ENCODE measurements around the gene CDC25B. TPM values are rescaled to one million over a fixed set of nuclear protein-coding genes. Genes with fewer than 3 reads are reported as not detected.

The CDC25B gene
- total RNA-seq, 1 donor from 2014 or later, result 24.3 TPM

- intact Hi-C loops (cut with micrococcal nuclease), result loop anchor here (1.0 kb wide), 5 partner anchors 15 to 332 kb away; partner anchors contain the start of gene AP5S1
- Mint-ChIP-seq H3K4me1 (peaks cover 11% of the 10 kb centered on the region), H3K9me3 (no peaks in the 10 kb centered on the region), H3K4me3 (peak overlapping the region; percentile 12), H3K27me3 (no peaks in the 10 kb centered on the region), H3K36me3 (ENCODE audit: low read depth) (peaks cover 12% of the 10 kb centered on the region), H3K27ac (no peak overlapping the region)
- DNase-seq (no peak), ATAC-seq (ENCODE audit: low read depth) (peak; percentile 63)
- POLR2A ChIA-PET, result interaction anchor here (0.9 kb wide), 1 partner anchor 16 kb away, joined by 4 read pairs; no protein-coding TSS in a partner anchor
- no peak for TF ChIP-seq CTCF (IDR thresholded peaks at IDR 0.05)
- CTCF ChIA-PET, result interaction anchor here (0.7 to 5.5 kb wide), 5 partner anchors 11 to 332 kb away, joined by 3 to 32 read pairs (median 6); partner anchors contain the start of genes ADISSP and SPEF1
Measured at GRCh38 chr20:3753098-3753497, 43.0 kb upstream of the CDC25B start.

DNA sequence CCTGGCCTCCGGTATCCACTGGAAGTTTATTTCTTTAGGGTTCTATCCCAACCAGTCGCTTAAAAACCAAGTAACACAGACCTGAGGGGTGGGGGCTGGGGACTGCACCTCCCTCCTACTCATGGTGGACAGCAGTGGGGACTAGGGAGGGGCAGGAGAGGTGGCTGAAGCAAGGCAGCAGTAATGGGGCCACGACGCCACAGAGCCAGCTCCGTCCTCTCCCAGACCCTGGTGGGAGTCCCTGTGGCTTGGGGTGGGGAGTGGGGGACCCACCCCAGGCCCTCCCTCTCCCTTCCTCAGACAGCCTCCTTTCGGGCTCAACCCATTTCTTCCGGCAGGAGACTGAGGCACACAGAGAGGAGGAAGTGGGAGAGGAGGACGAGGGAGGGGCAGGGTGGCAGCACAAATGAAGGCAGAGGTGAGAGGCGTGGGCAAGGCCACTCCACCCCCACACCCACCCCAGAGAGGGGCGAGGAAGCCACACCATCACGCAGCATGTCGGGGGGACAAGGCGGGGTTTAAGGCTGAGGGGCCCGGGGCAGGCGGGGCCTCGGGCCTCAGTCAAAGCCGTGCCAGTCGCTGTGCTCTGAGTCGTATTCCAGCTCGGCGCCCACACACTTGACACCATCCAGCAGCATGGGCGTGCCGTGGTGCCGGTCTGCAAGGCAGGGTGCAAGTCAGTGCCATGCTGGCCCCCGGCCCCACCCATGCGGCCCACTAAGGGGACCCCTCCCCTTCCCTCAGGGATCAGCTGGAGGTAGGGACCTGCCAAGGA, 42.4 kb upstream of the CDC25B start:
- Mint-ChIP-seq H3K4me1 (peaks cover 11% of the 10 kb centered on the region), H3K4me3 (no peak overlapping the region)
- intact Hi-C loops (cut with micrococcal nuclease), result loop anchor here (1.0 kb wide), 5 partner anchors 15 to 332 kb away; partner anchors contain the start of gene AP5S1

GRCh38 chr20:3754276-3754630, 41.9 kb upstream of the CDC25B start:
- Mint-ChIP-seq H3K4me1 (peaks cover 11% of the 10 kb centered on the region), H3K27ac (no peak overlapping the region), H3K4me3 (no peak overlapping the region), H3K27me3 (no peaks in the 10 kb centered on the region), H3K9me3 (no peaks in the 10 kb centered on the region), H3K36me3 (ENCODE audit: low read depth) (peaks cover 14% of the 10 kb centered on the region)
- ChIA-PET POLR2A (interaction anchor here (1.1 to 1.5 kb wide), 2 partner anchors 14 to 66 kb away, joined by 4 to 6 read pairs; partner anchors contain the start of genes ADISSP and AP5S1), CTCF (interaction anchor here (2.1 to 5.5 kb wide), 2 partner anchors 10 to 13 kb away, joined by 7 to 32 read pairs; partner anchors contain the start of gene ADISSP)
- DNase-seq (no peak), ATAC-seq (ENCODE audit: low read depth) (no peak)
- intact Hi-C loops (cut with micrococcal nuclease), result no loop called here
- no peak for TF ChIP-seq CTCF (IDR thresholded peaks at IDR 0.05)

More for the DNA sequence above, 42.4 kb upstream of the CDC25B start:
- no peak for TF ChIP-seq CTCF (IDR thresholded peaks at IDR 0.05)
- ATAC-seq (ENCODE audit: low read depth) (no peak), DNase-seq (no peak)
- no peak overlapping the region for H3K27ac Mint-ChIP-seq
- H3K9me3 Mint-ChIP-seq, result no peaks in the 10 kb centered on the region
- ChIA-PET POLR2A (interaction anchor here (0.9 to 1.5 kb wide), 3 partner anchors 14 to 66 kb away, joined by 4 to 6 read pairs (median 4); partner anchors contain the start of genes ADISSP and AP5S1), CTCF (interaction anchor here (1.5 to 5.5 kb wide), 3 partner anchors 10 to 332 kb away, joined by 6 to 32 read pairs (median 7); partner anchors contain the start of gene ADISSP)
- H3K27me3 Mint-ChIP-seq, result no peaks in the 10 kb centered on the region
- H3K36me3 Mint-ChIP-seq (ENCODE audit: low read depth), result peaks cover 14% of the 10 kb centered on the region

- Mint-ChIP-seq H3K27me3 (no peaks in the 10 kb centered on the region), H3K4me3 (no peak overlapping the region), H3K9me3 (no peaks in the 10 kb centered on the region), H3K36me3 (ENCODE audit: low read depth) (peaks cover 18% of the 10 kb centered on the region), H3K4me1 (peaks cover 11% of the 10 kb centered on the region), H3K27ac (no peak overlapping the region)
- no peak for TF ChIP-seq CTCF (IDR thresholded peaks at IDR 0.05)
- intact Hi-C loops (cut with micrococcal nuclease), result no loop called here
- ChIA-PET POLR2A (interaction anchor here (1.1 to 1.5 kb wide), 2 partner anchors 13 to 65 kb away, joined by 4 to 6 read pairs; partner anchors contain the start of genes ADISSP and AP5S1), CTCF (interaction anchor here (1.0 to 5.5 kb wide), 2 partner anchors 12 to 100 kb away, joined by 3 to 32 read pairs; partner anchors contain the start of gene ADISSP)
- DNase-seq (no peak), ATAC-seq (ENCODE audit: low read depth) (no peak)
Measured at GRCh38 chr20:3755269-3755668, 40.8 kb upstream of the CDC25B start.

All from activated B cell treated with CpG ODN at 0.5 μM for 24 hours (primary cell).